ENCODE measurements around the gene USP1.

Gene USP1

DNA sequence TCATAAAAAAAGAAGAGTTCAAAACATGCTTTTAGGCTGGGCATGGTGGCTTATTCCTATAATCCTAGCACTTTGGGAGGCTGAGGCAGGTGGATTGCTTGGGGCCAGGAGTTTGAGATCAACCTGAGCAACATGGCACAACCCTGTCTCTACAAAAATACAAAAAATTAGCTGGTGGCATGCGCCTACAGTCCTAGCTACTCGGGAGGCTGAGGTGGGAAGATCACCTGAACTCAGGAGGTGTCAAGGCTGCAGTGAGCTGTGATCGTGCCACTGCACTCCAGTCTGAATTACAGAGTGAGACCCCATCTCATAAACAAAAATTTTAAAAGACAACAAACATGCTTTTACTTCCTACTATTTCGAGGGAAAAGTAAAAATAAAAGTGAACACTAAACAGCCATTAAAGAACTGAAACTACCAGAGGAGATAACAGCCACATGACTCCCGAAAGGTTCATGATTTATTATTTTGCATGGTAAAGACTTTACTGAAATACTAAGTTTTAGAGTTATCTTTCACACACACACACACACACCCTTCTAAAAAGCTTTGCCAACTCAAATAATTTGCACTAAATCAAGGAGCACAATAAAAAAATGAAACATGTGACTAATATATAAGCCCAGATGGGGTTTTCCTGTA lies 48.1 kb downstream of the USP1 start:
- POLR2A ChIA-PET = interaction anchor here (0.6 kb wide), 1 partner anchor 21 kb away, joined by 3 read pairs; no protein-coding TSS in a partner anchor
- no peak overlapping the region for H3K4me3 ChIP-seq (ENCODE audit: low read depth, low read length)
- no peak for DNase-seq (ENCODE audit: low read depth, low spot score)
- CTCF ChIA-PET = interaction anchor here (1.2 kb wide), 1 partner anchor 17 kb away, joined by 4 read pairs; no protein-coding TSS in a partner anchor
- TF ChIP-seq CTCF (IDR thresholded peaks at IDR 0.05; ENCODE audit: insufficient read depth, low read length, missing control alignments) = no peak

GRCh38 chr1:62487956-62488355 lies 51.1 kb downstream of the USP1 start:
- POLR2A ChIA-PET = no interaction called here

DNA sequence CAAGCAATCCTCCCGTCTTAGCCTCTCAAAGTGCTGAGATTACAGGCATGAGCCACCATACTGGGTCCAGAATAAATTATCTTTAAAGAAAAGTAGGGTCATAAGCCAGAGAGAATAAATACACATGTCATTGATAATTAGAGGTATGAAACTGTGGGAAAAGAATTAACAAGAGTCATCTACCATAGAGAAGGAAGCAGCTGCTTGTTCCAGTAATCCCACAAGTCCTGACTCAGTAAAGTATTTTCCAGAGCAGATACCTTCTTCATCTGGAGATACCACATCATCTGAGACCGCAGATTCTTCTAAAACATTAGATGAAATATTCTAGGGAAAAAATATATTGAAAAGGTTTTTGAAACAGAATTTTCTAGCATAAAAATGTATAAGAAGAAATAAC lies 55.7 kb downstream of the USP1 start:
- TF ChIP-seq CTCF (IDR thresholded peaks at IDR 0.05; ENCODE audit: insufficient read depth, low read length, missing control alignments) = no peak
- ChIA-PET POLR2A (no interaction called here), CTCF (no interaction called here)

More at GRCh38 chr1:62487956-62488355, 51.1 kb downstream of the USP1 start:
- CTCF ChIA-PET = interaction anchor here (1.3 kb wide), 1 partner anchor 20 kb away, joined by 6 read pairs; no protein-coding TSS in a partner anchor
- DNase-seq (ENCODE audit: low read depth, low spot score) = no peak
- no peak overlapping the region for H3K4me3 ChIP-seq (ENCODE audit: low read depth, low read length)
- TF ChIP-seq CTCF (IDR thresholded peaks at IDR 0.05; ENCODE audit: insufficient read depth, low read length, missing control alignments) = no peak

GRCh38 chr1:62493656-62494055 lies 56.8 kb downstream of the USP1 start:
- no peak for TF ChIP-seq CTCF (IDR thresholded peaks at IDR 0.05; ENCODE audit: insufficient read depth, low read length, missing control alignments)
- DNase-seq (ENCODE audit: low read depth, low spot score) = no peak
- ChIA-PET CTCF (no interaction called here), POLR2A (no interaction called here)
- H3K4me3 ChIP-seq (ENCODE audit: low read depth, low read length) = no peak overlapping the region

More for the DNA sequence above, 55.7 kb downstream of the USP1 start:
- no peak overlapping the region for H3K4me3 ChIP-seq (ENCODE audit: low read depth, low read length)
- DNase-seq (ENCODE audit: low read depth, low spot score) = no peak

DNA sequence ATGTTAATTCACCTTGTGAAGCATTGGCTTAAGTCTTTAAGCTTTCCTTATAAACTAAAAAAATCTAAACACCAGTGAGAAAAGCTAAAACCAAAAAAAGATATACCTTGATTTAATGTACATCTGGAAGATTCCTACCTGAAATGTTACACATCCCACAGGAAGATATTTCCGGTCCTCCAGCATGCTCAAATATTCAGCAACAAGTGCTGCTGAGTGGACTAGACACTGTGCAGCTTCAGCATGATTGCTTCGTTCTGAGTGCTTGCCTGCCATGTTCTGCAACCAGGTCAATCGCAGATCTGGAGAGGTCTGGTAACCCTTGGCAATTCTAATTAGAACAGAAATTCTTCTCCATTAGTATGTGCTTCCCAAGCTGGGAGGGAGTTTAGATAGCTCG lies 57.3 kb downstream of the USP1 start:
- DNase-seq (ENCODE audit: low read depth, low spot score) = no peak
- no peak overlapping the region for H3K4me3 ChIP-seq (ENCODE audit: low read depth, low read length)
- POLR2A ChIA-PET = no interaction called here
- CTCF ChIA-PET = no interaction called here
- no peak for TF ChIP-seq CTCF (IDR thresholded peaks at IDR 0.05; ENCODE audit: insufficient read depth, low read length, missing control alignments)

DNA sequence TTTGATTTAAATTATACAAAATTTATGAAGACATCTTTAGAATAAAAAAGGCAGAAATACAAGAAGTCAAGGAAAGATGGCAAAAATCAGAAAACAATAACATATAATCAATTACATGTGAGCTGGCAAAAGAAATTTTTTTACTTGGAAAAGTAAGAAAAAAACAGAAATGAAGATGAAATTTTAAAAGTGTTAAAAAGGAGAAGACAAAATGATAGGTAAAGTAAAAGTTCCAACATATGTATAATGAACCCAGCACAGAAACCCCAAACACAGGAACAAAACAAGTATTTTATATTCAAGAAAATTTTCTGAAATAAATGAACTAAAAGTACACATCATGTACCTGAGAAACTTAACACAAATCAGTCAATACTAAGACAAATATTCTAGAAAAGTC lies 63.4 kb downstream of the USP1 start:
- no peak overlapping the region for H3K4me3 ChIP-seq (ENCODE audit: low read depth, low read length)
- ChIA-PET POLR2A (no interaction called here), CTCF (interaction anchor here (1.3 to 4.7 kb wide), 5 partner anchors 7 to 246 kb away, joined by 3 to 27 read pairs (median 12); no protein-coding TSS in a partner anchor)
- no peak for DNase-seq (ENCODE audit: low read depth, low spot score)
- no peak for TF ChIP-seq CTCF (IDR thresholded peaks at IDR 0.05; ENCODE audit: insufficient read depth, low read length, missing control alignments)

Measured in AG04449 (cell line).